ENCODE results near the gene AIG1. TPM values are rescaled to one million over a fixed set of nuclear protein-coding genes. Genes with fewer than 3 reads are reported as not detected.

Gene AIG1
- total and polyA plus RNA-seq, 4 donors, result 32.4 to 72.3 (median 49.3) TPM

- Histone ChIP-seq H3K9me3 (ENCODE audit: control insufficient read depth, low read length) (no peaks in the 10 kb centered on the region), H3K27me3 (ENCODE audit: control insufficient read depth in 1 of 2, insufficient read depth in 2 of 2, low read length in 1 of 2) (no peaks in the 10 kb centered on the region), H3K4me3 (ENCODE audit: low read length in 2 of 2) (no peak overlapping the region), H3K4me1 (ENCODE audit: control insufficient read depth in 1 of 2, insufficient read depth in 2 of 2, low read length in 2 of 2) (no peaks in the 10 kb centered on the region), H3K36me3 (ENCODE audit: control insufficient read depth in 1 of 2, insufficient read depth in 2 of 2, low read length in 1 of 2) (no peaks in the 10 kb centered on the region), H3K27ac (ENCODE audit: low read depth in 1 of 2, low read length in 2 of 2) (no peak overlapping the region)
- ATAC-seq (ENCODE audit: low FRiP score), result no peak
- intact Hi-C loops (cut with DNase I), result no loop called here
- DNase-seq, result no peak
- WGBS, 2 donors, result 65 to 67% methylated on average over 2 of the region's 2 CpGs
These were observed 313.3 kb downstream of the AIG1 start for GRCh38 chr6:143374014-143374413.

GRCh38 chr6:143375022-143375585 is 314.4 kb downstream of the AIG1 start:
- WGBS, 2 donors, result 81 to 84% methylated on average over 5 of the region's 5 CpGs
- H3K9me3 ChIP-seq (ENCODE audit: control insufficient read depth, low read length), result no peaks in the 10 kb centered on the region

GRCh38 chr6:143376375-143376774 is 315.7 kb downstream of the AIG1 start:
- DNase-seq (no peak), ATAC-seq (ENCODE audit: low FRiP score) (no peak)
- Histone ChIP-seq H3K4me1 (ENCODE audit: control insufficient read depth in 1 of 2, insufficient read depth in 2 of 2, low read length in 2 of 2) (no peaks in the 10 kb centered on the region), H3K27ac (ENCODE audit: low read depth in 1 of 2, low read length in 2 of 2) (no peak overlapping the region), H3K4me3 (ENCODE audit: low read length in 2 of 2) (no peak overlapping the region), H3K36me3 (ENCODE audit: control insufficient read depth in 1 of 2, insufficient read depth in 2 of 2, low read length in 1 of 2) (no peaks in the 10 kb centered on the region), H3K27me3 (ENCODE audit: control insufficient read depth in 1 of 2, insufficient read depth in 2 of 2, low read length in 1 of 2) (no peaks in the 10 kb centered on the region), H3K9me3 (ENCODE audit: control insufficient read depth, low read length) (no peaks in the 10 kb centered on the region)
- intact Hi-C loops (cut with DNase I), result no loop called here
- WGBS, 2 donors, result 94 to 98% methylated on average over 3 of the region's 3 CpGs

More at GRCh38 chr6:143375022-143375585, 314.4 kb downstream of the AIG1 start:
- ATAC-seq (ENCODE audit: low FRiP score), result no peak
- Histone ChIP-seq H3K4me3 (ENCODE audit: low read length in 2 of 2) (no peak overlapping the region), H3K27ac (ENCODE audit: low read depth in 1 of 2, low read length in 2 of 2) (no peak overlapping the region), H3K27me3 (ENCODE audit: control insufficient read depth in 1 of 2, insufficient read depth in 2 of 2, low read length in 1 of 2) (no peaks in the 10 kb centered on the region), H3K4me1 (ENCODE audit: control insufficient read depth in 1 of 2, insufficient read depth in 2 of 2, low read length in 2 of 2) (no peaks in the 10 kb centered on the region), H3K36me3 (ENCODE audit: control insufficient read depth in 1 of 2, insufficient read depth in 2 of 2, low read length in 1 of 2) (no peaks in the 10 kb centered on the region)
- intact Hi-C loops (cut with DNase I), result no loop called here
- no peak for DNase-seq

- Histone ChIP-seq H3K9me3 (ENCODE audit: control insufficient read depth, low read length) (no peaks in the 10 kb centered on the region), H3K4me1 (ENCODE audit: control insufficient read depth in 1 of 2, insufficient read depth in 2 of 2, low read length in 2 of 2) (no peaks in the 10 kb centered on the region), H3K36me3 (ENCODE audit: control insufficient read depth in 1 of 2, insufficient read depth in 2 of 2, low read length in 1 of 2) (no peaks in the 10 kb centered on the region), H3K27ac (ENCODE audit: low read depth in 1 of 2, low read length in 2 of 2) (no peak overlapping the region), H3K27me3 (ENCODE audit: control insufficient read depth in 1 of 2, insufficient read depth in 2 of 2, low read length in 1 of 2) (no peaks in the 10 kb centered on the region), H3K4me3 (ENCODE audit: low read length in 2 of 2) (no peak overlapping the region)
- intact Hi-C loops (cut with DNase I), result no loop called here
- DNase-seq, result no peak
- no peak for ATAC-seq (ENCODE audit: low FRiP score)
These were observed 316.2 kb downstream of the AIG1 start for GRCh38 chr6:143376861-143377260.

- H3K9me3 ChIP-seq (ENCODE audit: control insufficient read depth, low read length), result no peaks in the 10 kb centered on the region
- H3K36me3 ChIP-seq (ENCODE audit: control insufficient read depth in 1 of 2, insufficient read depth in 2 of 2, low read length in 1 of 2), result no peaks in the 10 kb centered on the region
- no peaks in the 10 kb centered on the region for H3K27me3 ChIP-seq (ENCODE audit: control insufficient read depth in 1 of 2, insufficient read depth in 2 of 2, low read length in 1 of 2)
- WGBS, 2 donors, result 84 to 87% methylated on average over 2 of the region's 2 CpGs
- DNase-seq, result no peak
- no peaks in the 10 kb centered on the region for H3K4me1 ChIP-seq (ENCODE audit: control insufficient read depth in 1 of 2, insufficient read depth in 2 of 2, low read length in 2 of 2)
- H3K4me3 ChIP-seq (ENCODE audit: low read length in 2 of 2), result no peak overlapping the region
- ATAC-seq (ENCODE audit: low FRiP score), result no peak
- intact Hi-C loops (cut with DNase I), result no loop called here
- H3K27ac ChIP-seq (ENCODE audit: low read depth in 1 of 2, low read length in 2 of 2), result no peak overlapping the region
These were observed 324.9 kb downstream of the AIG1 start for GRCh38 chr6:143385636-143386035.

GRCh38 chr6:143390278-143390677 is 329.6 kb downstream of the AIG1 start:
- H3K4me3 ChIP-seq (ENCODE audit: low read length in 2 of 2), result no peak overlapping the region
- H3K27me3 ChIP-seq (ENCODE audit: control insufficient read depth in 1 of 2, insufficient read depth in 2 of 2, low read length in 1 of 2), result no peaks in the 10 kb centered on the region
- ATAC-seq (ENCODE audit: low FRiP score) (peak; percentile 36), DNase-seq (no peak)
- H3K4me1 ChIP-seq (ENCODE audit: control insufficient read depth in 1 of 2, insufficient read depth in 2 of 2, low read length in 2 of 2), result no peaks in the 10 kb centered on the region
- no peaks in the 10 kb centered on the region for H3K36me3 ChIP-seq (ENCODE audit: control insufficient read depth in 1 of 2, insufficient read depth in 2 of 2, low read length in 1 of 2)
- H3K9me3 ChIP-seq (ENCODE audit: control insufficient read depth, low read length), result no peaks in the 10 kb centered on the region
- WGBS, 2 donors, result 96 to 97% methylated on average over 3 of the region's 3 CpGs
- intact Hi-C loops (cut with DNase I), result no loop called here
- H3K27ac ChIP-seq (ENCODE audit: low read depth in 1 of 2, low read length in 2 of 2), result no peak overlapping the region

Other genes with a start within 250 kb of the AIG1 start
- 10 to 100 TPM; 35.4 to 36.8 TPM for gene HIVEP2, start 115.7 kb upstream of the AIG1 start, total RNA-seq
- 1 to 10 TPM; 5.3 to 5.4 TPM for gene HIVEP2, start 115.7 kb upstream of the AIG1 start, polyA plus RNA-seq